ENCODE data around the gene CDYL2. TPM values are rescaled to one million over a fixed set of nuclear protein-coding genes. Genes with fewer than 3 reads are reported as not detected.

Gene CDYL2
- polyA plus RNA-seq, 1 of the 3 experiments (the other 2 are of a cell fraction): 0.03 TPM

GRCh38 chr16:80693553-80693952 lies 110.8 kb downstream of the CDYL2 start:
- Histone ChIP-seq H3F3A (replicated peaks; ENCODE audit: insufficient read depth) (no peaks in the 10 kb centered on the region), H3K36me3 (replicated peaks in 1 of 2; ENCODE audit: control insufficient read depth in 1 of 2, insufficient read depth in 2 of 2, low read length in 1 of 2) (no peaks in the 10 kb centered on the region), H4K20me1 (ENCODE audit: insufficient read depth) (no peaks in the 10 kb centered on the region), H3K27ac (ENCODE audit: low read depth in 2 of 2, low read length in 1 of 2) (no peak overlapping the region), H3K9me2 (no peaks in the 10 kb centered on the region), H2AFZ (ENCODE audit: low read depth) (no peak overlapping the region), H3K4me2 (no peak overlapping the region), H3K9ac (no peak overlapping the region), H3K4me1 (ENCODE audit: control insufficient read depth in 1 of 2, insufficient read depth in 2 of 2, low read depth in 1 of 2, low read length in 1 of 2) (no peaks in the 10 kb centered on the region), H3K4me3 (ENCODE audit: low read depth in 2 of 2, low read length in 1 of 2) (no peak overlapping the region), H3K79me2 (ENCODE audit: insufficient read depth) (no peaks in the 10 kb centered on the region), H3K27me3 (ENCODE audit: insufficient read depth) (no peaks in the 10 kb centered on the region), H3K9me3 (no peaks in the 10 kb centered on the region; the same call in 1 of the 2 replicates)
- TF ChIP-seq RXRA (IDR thresholded peaks at IDR 0.05; ENCODE audit: borderline replicate concordance, low read depth) (no peak), ELF1 (IDR thresholded peaks at IDR 0.05) (no peak), TEAD4 (IDR thresholded peaks at IDR 0.05; ENCODE audit: borderline replicate concordance, insufficient read depth) (no peak), NRF1 (IDR thresholded peaks at IDR 0.05; ENCODE audit: low read depth, low read length) (no peak), CTCF (IDR thresholded peaks at IDR 0.05) (no peak), RFX5 (IDR thresholded peaks at IDR 0.05; ENCODE audit: low read length) (no peak), YY1 (IDR thresholded peaks at IDR 0.05; ENCODE audit: low read depth) (no peak), TAF1 (IDR thresholded peaks at IDR 0.05; ENCODE audit: borderline replicate concordance, low read depth, low read length) (no peak), IRF3 (IDR thresholded peaks at IDR 0.05; ENCODE audit: low read depth, low read length) (no peak), RCOR1 (IDR thresholded peaks at IDR 0.05; ENCODE audit: low read length) (no peak)
- TF ChIP-seq, protein P1, sequence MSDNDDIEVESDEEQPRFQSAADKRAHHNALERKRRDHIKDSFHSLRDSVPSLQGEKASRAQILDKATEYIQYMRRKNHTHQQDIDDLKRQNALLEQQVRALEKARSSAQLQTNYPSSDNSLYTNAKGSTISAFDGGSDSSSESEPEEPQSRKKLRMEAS (IDR thresholded peaks at IDR 0.05; ENCODE audit: low read depth): no peak
- TF ChIP-seq, protein P2, sequence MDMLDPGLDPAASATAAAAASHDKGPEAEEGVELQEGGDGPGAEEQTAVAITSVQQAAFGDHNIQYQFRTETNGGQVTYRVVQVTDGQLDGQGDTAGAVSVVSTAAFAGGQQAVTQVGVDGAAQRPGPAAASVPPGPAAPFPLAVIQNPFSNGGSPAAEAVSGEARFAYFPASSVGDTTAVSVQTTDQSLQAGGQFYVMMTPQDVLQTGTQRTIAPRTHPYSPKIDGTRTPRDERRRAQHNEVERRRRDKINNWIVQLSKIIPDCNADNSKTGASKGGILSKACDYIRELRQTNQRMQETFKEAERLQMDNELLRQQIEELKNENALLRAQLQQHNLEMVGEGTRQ (IDR thresholded peaks at IDR 0.05; ENCODE audit: borderline replicate concordance, low read depth, low read length): no peak
- DNase-seq: no peak
- POLR2A ChIA-PET: no interaction called here
- 33% methylated on average over 4 of the region's 4 CpGs for WGBS (ENCODE audit: low lambda C conversion rate)
- CTCF ChIA-PET: no interaction called here

DNA sequence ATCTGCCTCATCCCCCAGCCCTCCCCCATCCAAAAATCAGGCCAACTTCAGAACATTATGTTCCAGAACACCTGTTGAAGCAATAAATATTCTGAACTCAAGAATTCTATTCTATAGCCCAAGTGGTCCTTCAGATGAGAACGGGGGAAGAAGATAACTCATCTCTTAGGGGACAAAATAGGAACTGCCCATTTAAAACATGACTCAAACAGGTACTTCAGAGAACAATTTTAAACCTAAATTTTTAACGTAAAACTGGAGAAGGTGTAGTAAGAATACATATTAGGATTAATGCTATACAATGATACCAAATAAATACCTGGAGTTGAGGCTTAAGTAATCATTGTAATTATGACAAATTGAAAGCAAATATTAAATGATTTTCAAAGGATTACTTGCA lies 112.1 kb downstream of the CDYL2 start:
- no peaks in the 10 kb centered on the region for H3F3A ChIP-seq (replicated peaks; ENCODE audit: insufficient read depth)
- H3K9me2 ChIP-seq: no peaks in the 10 kb centered on the region
- no peak overlapping the region for H3K27ac ChIP-seq (ENCODE audit: low read depth in 2 of 2, low read length in 1 of 2)
- no peak for DNase-seq
- H3K4me2 ChIP-seq: no peak overlapping the region
- no peak overlapping the region for H3K4me3 ChIP-seq (ENCODE audit: low read depth in 2 of 2, low read length in 1 of 2)
- no peaks in the 10 kb centered on the region for H3K36me3 ChIP-seq (replicated peaks in 1 of 2; ENCODE audit: control insufficient read depth in 1 of 2, insufficient read depth in 2 of 2, low read length in 1 of 2)
- no peaks in the 10 kb centered on the region; the same call in 1 of the 2 replicates for H3K9me3 ChIP-seq
- ChIA-PET CTCF (no interaction called here), POLR2A (no interaction called here)
- no peak overlapping the region for H2AFZ ChIP-seq (ENCODE audit: low read depth)
- no peaks in the 10 kb centered on the region for H3K4me1 ChIP-seq (ENCODE audit: control insufficient read depth in 1 of 2, insufficient read depth in 2 of 2, low read depth in 1 of 2, low read length in 1 of 2)
- no peaks in the 10 kb centered on the region for H3K79me2 ChIP-seq (ENCODE audit: insufficient read depth)
- H3K27me3 ChIP-seq (ENCODE audit: insufficient read depth): no peaks in the 10 kb centered on the region
- 13% methylated on average over 2 of the region's 2 CpGs for WGBS (ENCODE audit: low lambda C conversion rate)
- H4K20me1 ChIP-seq (ENCODE audit: insufficient read depth): no peaks in the 10 kb centered on the region
- no peak overlapping the region for H3K9ac ChIP-seq
- TF ChIP-seq, protein P3, sequence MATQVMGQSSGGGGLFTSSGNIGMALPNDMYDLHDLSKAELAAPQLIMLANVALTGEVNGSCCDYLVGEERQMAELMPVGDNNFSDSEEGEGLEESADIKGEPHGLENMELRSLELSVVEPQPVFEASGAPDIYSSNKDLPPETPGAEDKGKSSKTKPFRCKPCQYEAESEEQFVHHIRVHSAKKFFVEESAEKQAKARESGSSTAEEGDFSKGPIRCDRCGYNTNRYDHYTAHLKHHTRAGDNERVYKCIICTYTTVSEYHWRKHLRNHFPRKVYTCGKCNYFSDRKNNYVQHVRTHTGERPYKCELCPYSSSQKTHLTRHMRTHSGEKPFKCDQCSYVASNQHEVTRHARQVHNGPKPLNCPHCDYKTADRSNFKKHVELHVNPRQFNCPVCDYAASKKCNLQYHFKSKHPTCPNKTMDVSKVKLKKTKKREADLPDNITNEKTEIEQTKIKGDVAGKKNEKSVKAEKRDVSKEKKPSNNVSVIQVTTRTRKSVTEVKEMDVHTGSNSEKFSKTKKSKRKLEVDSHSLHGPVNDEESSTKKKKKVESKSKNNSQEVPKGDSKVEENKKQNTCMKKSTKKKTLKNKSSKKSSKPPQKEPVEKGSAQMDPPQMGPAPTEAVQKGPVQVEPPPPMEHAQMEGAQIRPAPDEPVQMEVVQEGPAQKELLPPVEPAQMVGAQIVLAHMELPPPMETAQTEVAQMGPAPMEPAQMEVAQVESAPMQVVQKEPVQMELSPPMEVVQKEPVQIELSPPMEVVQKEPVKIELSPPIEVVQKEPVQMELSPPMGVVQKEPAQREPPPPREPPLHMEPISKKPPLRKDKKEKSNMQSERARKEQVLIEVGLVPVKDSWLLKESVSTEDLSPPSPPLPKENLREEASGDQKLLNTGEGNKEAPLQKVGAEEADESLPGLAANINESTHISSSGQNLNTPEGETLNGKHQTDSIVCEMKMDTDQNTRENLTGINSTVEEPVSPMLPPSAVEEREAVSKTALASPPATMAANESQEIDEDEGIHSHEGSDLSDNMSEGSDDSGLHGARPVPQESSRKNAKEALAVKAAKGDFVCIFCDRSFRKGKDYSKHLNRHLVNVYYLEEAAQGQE (IDR thresholded peaks at IDR 0.05; ENCODE audit: low read depth, low read length): no peak
- TF ChIP-seq TCF12 (IDR thresholded peaks at IDR 0.05) (no peak), FOXM1 (IDR thresholded peaks at IDR 0.05; ENCODE audit: low read depth) (no peak), FOSL2 (IDR thresholded peaks at IDR 0.05; ENCODE audit: borderline replicate concordance, low read depth) (no peak), CTCF (IDR thresholded peaks at IDR 0.05) (no peak), TAF1 (IDR thresholded peaks at IDR 0.05; ENCODE audit: borderline replicate concordance, low read depth, low read length) (no peak), ELF1 (IDR thresholded peaks at IDR 0.05) (no peak), USF1 (IDR thresholded peaks at IDR 0.05; ENCODE audit: borderline replicate concordance, low read depth) (no peak), NRF1 (IDR thresholded peaks at IDR 0.05; ENCODE audit: low read depth, low read length) (no peak)
